Anterior cingulate cortex (tissue), 58 donors: ENCODE data around the gene CS.
A peak's percentile ranks its signal among the peaks of the same experiment; 100 is the strongest.
"Not testable (repeated sequence)": the region's sequence is repeated elsewhere in the genome, so short reads cannot be mapped to it uniquely, and the experiment has no call there.

Experiments
- DNase-seq, 58 donors: peaks; one replicate each; lab custom pipeline; 2025; lab: John Stamatoyannopoulos, UW

Gene CS

DNA sequence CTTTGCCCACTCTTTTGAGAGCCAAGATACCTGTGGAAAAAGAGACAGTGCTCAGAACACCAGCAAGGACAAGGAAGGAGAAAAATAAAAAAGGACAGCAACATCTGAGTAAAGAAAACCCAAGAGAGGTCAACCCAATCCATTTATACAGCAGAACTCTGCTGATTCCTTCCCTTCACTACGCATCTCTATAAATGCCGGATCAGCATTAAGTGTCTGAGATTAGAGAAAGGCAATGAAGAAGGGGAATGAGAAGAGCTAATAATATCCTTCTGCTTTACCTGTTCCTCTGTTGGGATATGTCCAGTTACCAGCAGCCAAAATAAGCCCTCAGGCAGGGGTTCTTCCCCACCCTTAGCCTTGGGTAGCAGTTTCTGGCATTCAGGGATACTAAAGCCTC lies 17.6 kb downstream of the CS start:
- no peak for DNase-seq

- DNase-seq = no peak
These were observed 18.1 kb downstream of the CS start for GRCh38 chr12:56282030-56282429.

- DNase-seq = no peak
These were observed 19.3 kb downstream of the CS start for GRCh38 chr12:56280849-56281248.

DNA sequence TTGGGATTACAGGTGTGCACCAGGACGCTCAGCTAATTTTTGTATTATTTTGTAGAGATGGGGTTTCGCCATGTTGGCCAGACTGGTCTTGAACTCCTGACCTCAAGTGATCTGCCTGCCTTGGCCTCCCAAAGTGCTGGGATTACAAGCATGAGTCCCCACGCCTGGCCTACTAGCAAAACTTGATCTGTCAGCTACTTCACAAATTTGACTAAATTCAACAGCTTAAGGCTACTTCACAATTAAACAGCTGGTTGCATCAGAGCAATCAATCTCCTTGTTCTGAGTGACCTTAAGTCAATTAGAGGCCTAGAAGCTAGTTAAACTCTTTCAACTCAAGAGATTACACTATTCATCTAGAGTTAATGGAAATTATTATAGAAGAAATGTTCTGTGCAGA lies 21.2 kb downstream of the CS start:
- no peak for DNase-seq

DNA sequence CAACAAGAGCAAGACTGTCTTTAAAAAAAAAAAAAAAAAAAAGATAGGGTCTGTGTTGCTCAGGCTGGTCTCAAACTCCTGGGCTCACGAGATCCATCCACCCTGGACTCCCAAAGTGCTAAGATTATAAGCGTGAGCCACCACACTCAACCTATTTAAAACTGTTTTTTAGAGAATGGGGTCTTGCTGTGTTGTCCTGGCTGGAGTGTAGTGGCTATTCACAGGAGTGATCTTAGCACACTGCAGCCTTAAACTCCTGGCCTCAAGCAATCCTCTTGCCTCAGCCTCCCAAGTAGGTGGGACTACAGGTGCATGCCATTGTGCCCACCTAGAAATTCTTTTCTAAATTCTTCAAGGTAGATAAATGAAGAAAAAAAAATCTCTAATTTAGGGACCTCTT lies 25.8 kb downstream of the CS start:
- DNase-seq = no peak

- not testable (repeated sequence) for DNase-seq
These were observed 27.7 kb downstream of the CS start for GRCh38 chr12:56272468-56272867.

GRCh38 chr12:56271031-56271430 lies 29.1 kb downstream of the CS start:
- peak in 1 of 58 donors; percentile 16 for DNase-seq

- DNase-seq = peak in 2 of 58 donors; percentile 20 to 40
These were observed 32.6 kb downstream of the CS start for GRCh38 chr12:56267443-56268071.

- peak; percentile 27 to 91 (median 81) for DNase-seq
These were observed 33.3 kb downstream of the CS start, which contains the start of gene COQ10A for GRCh38 chr12:56266693-56267442. COQ10A (plus strand) TSS chr12:56266942; CDS start chr12:56267119, 177 bp downstream.

DNA sequence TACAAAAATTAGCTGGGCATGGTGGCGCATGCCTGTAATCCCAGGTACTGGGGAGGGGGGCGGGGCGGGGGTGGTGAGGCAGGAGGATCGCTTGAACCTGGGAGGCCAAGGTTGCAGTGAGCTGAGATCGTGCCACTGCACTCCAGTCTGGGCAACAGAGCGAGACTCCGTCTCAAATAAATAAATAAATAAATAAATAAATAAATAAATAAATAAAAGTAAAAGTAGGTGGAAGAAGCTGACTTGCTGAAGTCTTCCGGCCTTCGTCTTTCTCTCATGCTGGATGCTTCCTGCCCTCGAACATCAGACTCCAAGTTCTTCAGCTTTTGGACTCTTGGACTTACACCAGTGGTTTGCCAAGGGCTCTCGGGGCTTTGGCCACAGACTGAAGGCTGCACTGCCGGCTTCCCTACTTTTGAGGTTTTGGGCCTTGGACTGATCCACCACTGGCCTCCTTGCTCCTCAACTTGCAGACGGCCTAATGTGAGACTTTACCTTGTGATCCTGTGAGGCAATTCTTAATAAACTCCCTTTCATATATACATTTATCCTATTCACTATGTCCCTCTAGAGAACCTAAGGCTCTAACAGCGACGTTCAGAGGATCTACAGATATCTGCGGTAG lies 34.0 kb downstream of the CS start:
- DNase-seq = not testable (repeated sequence)

DNA sequence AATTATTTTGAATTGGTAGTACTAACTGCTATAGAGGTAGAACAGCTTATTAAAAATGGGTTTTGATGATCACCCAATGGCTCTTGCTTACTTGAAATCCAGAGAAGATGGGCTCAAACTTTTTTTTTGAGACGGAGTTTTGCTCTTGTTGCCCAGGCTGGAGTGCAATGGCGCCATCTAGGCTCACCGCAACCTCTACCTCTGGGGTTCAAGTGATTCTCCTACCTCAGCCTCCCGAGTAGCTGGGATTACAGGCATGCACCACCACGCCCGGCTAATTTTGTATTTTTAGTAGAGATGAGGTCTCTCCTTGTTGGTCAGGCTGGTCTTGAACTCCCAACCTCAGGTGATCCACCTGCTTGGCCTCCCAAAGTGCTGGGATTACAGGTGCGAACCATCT lies 37.2 kb downstream of the CS start:
- not testable (repeated sequence) for DNase-seq

DNA sequence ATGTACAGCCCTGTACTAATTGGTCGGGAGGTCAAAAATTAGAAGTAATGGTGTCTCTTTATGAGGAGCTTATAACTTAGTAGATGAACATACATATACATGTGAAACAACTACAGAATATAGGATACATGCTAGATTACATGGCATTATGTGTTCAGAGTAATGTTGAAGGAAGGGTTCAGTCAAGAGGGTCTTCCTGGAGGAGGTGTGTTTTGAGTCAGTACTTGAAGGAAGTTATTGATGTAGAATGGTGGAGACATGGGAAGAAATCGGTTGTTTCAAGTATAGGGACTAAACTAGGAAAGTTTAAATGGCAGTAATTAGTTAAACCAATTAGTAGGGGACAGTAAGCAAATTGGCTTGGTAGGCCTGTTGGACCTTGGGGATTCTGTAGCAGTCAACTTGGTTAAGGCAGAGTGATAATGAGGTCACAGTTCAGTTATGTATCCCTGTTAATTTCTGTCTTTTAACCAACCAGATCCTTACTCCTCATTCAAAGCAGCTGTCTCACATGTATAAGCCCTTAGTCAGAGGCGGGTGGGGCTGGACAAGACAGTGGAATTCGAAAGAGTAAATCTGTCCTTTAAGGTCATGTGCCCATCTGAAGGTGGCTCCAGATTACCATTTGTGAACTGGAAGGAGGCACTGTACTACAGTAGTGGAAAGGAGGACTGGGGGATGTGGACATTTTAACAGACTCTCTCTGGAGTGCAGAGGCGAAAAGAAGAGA lies 38.5 kb downstream of the CS start:
- no peak for DNase-seq

DNA sequence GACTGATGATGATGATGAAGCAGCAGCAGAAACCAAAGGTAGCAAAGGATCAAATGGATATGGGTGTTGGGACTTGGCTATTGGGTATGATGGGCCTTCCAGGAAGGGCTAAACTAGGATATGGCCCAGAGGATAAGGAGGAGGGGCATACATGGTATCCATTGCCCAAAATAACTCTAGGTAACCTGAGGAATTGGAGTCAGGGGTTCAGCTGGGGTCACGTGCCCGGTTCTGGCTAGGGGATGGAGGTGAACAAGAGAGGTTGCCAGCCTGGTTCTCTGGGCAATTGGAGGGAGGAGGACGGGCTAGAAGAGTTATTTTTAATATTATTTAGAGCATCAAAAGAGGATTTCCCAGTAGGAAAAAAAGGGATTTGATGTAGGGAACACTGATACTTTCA lies 39.2 kb downstream of the CS start:
- no peak for DNase-seq

- no peak for DNase-seq
These were observed 39.8 kb downstream of the CS start for GRCh38 chr12:56260380-56260779.

GRCh38 chr12:56258820-56259183 lies 41.3 kb downstream of the CS start:
- DNase-seq = peak in 1 of 58 donors; percentile 48

DNA sequence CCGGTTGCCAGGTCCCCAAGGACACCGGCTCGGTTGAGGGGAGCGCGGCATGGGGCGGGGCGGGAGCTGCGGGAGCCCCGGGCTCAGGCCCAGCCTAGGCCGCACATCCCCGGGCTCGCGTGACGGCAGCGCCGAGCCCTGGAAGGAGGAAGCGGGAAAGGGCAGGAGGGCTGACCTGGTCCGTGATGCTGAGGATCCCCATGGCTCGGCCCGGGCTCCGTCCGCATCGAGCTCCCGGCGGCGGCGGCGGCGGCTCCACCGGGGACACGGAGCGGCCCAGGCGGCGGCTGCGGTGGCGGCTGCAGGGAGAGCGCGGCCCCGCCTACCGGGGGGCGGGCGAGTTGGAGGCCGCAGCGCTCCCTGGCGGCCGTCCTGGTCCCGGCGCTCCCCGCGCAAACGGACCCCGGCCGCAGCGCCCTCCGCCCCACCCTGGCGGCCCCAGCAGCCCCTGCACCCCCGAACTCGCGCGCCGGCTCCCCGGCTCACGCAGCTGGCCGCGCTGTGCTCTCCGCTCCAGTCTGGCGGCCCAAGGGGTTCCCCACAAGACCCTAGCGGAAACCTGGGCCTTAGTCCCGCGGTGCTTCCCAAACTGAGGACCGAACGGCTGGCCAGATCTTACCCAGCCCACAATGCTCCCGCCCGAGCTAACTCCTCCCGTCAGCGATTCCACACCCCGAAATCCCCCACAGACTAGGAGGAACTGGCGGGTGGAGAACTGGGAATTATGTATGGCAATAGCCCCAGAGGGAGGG lies 41.9 kb downstream of the CS start, which contains the start of gene ANKRD52:
Gene ANKRD52 (minus strand): TSS at position 317 of the 752 bp plus-strand sequence. CDS start 115 bp downstream, at position 202.
- DNase-seq = peak; percentile 20 to 88 (median 74)

- peak in 15 of 58 donors; percentile 10 to 58 (median 28) for DNase-seq
These were observed 42.6 kb downstream of the CS start for GRCh38 chr12:56257491-56258067.

DNA sequence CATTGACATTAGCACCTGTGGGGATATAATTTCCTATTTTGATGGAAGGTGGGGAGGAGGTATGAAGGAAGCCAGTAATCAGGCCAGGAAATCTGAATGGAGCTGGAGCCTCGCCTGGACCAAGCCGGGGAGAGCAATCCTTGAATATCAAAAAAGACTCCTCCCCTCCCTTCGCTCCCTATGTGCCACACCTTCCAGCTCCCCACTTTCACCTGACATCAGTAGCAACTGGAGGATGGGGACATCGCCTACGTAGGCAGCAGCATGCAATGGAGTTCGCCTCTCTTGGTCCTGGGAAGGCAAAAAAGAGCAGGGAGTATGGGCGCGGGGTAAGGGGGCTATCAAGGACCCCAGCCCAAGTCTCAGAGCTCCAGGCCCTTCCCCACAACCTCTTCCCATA lies 43.1 kb downstream of the CS start:
- peak in 1 of 58 donors; percentile 35 for DNase-seq

GRCh38 chr12:56256326-56256960 lies 43.7 kb downstream of the CS start:
- DNase-seq = peak in 2 of 58 donors; percentile 10 to 14
